IMR-90 (cell line): ENCODE measurements around the gene PDZD8. TPM values are rescaled to one million over a fixed set of nuclear protein-coding genes. Genes with fewer than 3 reads are reported as not detected.

ENCODE experiments used
- ATAC-seq: fragments of 200-7000 bp; cut with Tn5 transposase; 2 replicates; pipeline ENCODE4 v1.9.1; 2020; ENCODE audit warnings: low read depth, mild to moderate bottlenecking, moderate library complexity
- BruUV-seq: library from RNA; stranded (reverse); fragments of 400-500 nt; replicated peaks from 2 replicates; lab custom pipeline; 2021; lab: Mats Ljungman, UMichigan
- CTCF ChIA-PET: fragments of 300-600 bp; formaldehyde crosslinking; extraction: SDS; loops from one replicate; lab custom pipeline; 2021; ENCODE audit warnings: antibody characterized with exemption; lab: Yijun Ruan, JAX
- POLR2A ChIA-PET: fragments of 300-600 bp; sonication (Branson Sonifier 250); formaldehyde crosslinking; loops from one replicate; lab custom pipeline; 2022; ENCODE audit warnings: antibody characterized with exemption; ENCODE audit not compliant: unreplicated experiment; lab: Charles Lee
- DNase-seq: peaks from one replicate; pipeline ENCODE4 v3.0.0; 2013
- H2AFZ ChIP-seq: replicated peaks from 2 replicates; pipeline ENCODE3; 2013; ENCODE audit warnings: low read length, mild to moderate bottlenecking; ENCODE audit not compliant: poor library complexity
- H2AK5ac ChIP-seq: 2 replicates; pipeline ENCODE4 v1.6.1; 2013; ENCODE audit warnings: low read depth, low read length, inconsistent platforms
- H2AK9ac ChIP-seq: replicated peaks from 2 replicates; pipeline ENCODE3; 2013; ENCODE audit warnings: mild to moderate bottlenecking, low read depth, low read length, moderate library complexity; ENCODE audit not compliant: poor library complexity
- H2BK120ac ChIP-seq: 2 replicates; pipeline ENCODE4 v1.6.1; 2013; ENCODE audit warnings: low read depth, low read length, inconsistent platforms
- H2BK15ac ChIP-seq: 3 replicates; pipeline ENCODE4 v1.6.1; 2013; ENCODE audit warnings: low read depth, low read length, inconsistent platforms
- H2BK20ac ChIP-seq: 2 replicates; pipeline ENCODE4 v1.6.1; 2013; ENCODE audit warnings: low read depth, mild to moderate bottlenecking, inconsistent platforms, low read length, moderate library complexity
- H2BK5ac ChIP-seq: 2 replicates; pipeline ENCODE4 v1.6.1; 2013; ENCODE audit warnings: mild to moderate bottlenecking, low read depth, low read length, inconsistent platforms; ENCODE audit not compliant: poor library complexity, severe bottlenecking
- H3K14ac ChIP-seq: replicated peaks from 2 replicates; pipeline ENCODE4 v1.6.1; 2013; ENCODE audit warnings: low read depth, low read length, inconsistent platforms
- H3K18ac ChIP-seq: 2 replicates; pipeline ENCODE4 v1.6.1; 2013; ENCODE audit warnings: low read depth, low read length, control low read depth
- H3K23ac ChIP-seq: 2 replicates; pipeline ENCODE4 v1.6.1; 2013; ENCODE audit warnings: low read depth, low read length, inconsistent platforms
- H3K27ac ChIP-seq: 2 replicates; pipeline ENCODE4 v1.5.1; 2013; ENCODE audit warnings: mild to moderate bottlenecking, control low read depth, low read length; ENCODE audit not compliant: insufficient read depth
- H3K27me3 ChIP-seq: 2 replicates; pipeline ENCODE4 v1.6.1; 2013; ENCODE audit warnings: low read length; ENCODE audit not compliant: control insufficient read depth, insufficient read depth
- H3K36me3 ChIP-seq: 2 replicates; pipeline ENCODE4 v1.6.1; 2013; ENCODE audit warnings: low read length, mixed read lengths; ENCODE audit not compliant: control insufficient read depth, insufficient read depth
- H3K4ac ChIP-seq: 2 replicates; pipeline ENCODE4 v1.6.1; 2013; ENCODE audit warnings: low read depth, low read length, inconsistent platforms
- H3K4me1 ChIP-seq: 2 replicates; pipeline ENCODE4 v1.6.1; 2013; ENCODE audit warnings: low read length, mixed read lengths; ENCODE audit not compliant: control insufficient read depth, insufficient read depth
- H3K4me2 ChIP-seq: 2 replicates; pipeline ENCODE4 v1.6.1; 2013; ENCODE audit warnings: low read depth, mild to moderate bottlenecking, control low read depth, low read length, moderate library complexity
- H3K4me3 ChIP-seq: 2 replicates; pipeline ENCODE4 v1.5.1; 2013; ENCODE audit warnings: low read depth, mild to moderate bottlenecking, control low read depth, low read length, moderate library complexity; ENCODE audit not compliant: insufficient read depth
- H3K56ac ChIP-seq: 2 replicates; pipeline ENCODE4 v1.6.1; 2013; ENCODE audit warnings: low read length, inconsistent platforms; ENCODE audit not compliant: insufficient read depth; ENCODE audit errors: extremely low read depth
- H3K79me1 ChIP-seq, 2 experiments: 2 replicates each; pipeline ENCODE4 v1.6.1; 2013; ENCODE audit warnings: low read length in 2 of 2, inconsistent platforms in 1 of 2, low read depth in 1 of 2
- H3K9ac ChIP-seq: 2 replicates; pipeline ENCODE4 v1.6.1; 2013; ENCODE audit warnings: low read depth, low read length, control low read depth
- H3K9me1 ChIP-seq: 2 replicates; pipeline ENCODE4 v1.6.1; 2013; ENCODE audit warnings: low read length, inconsistent platforms; ENCODE audit not compliant: insufficient read depth
- H3K9me3 ChIP-seq: 2 replicates; pipeline ENCODE4 v1.6.1; 2013; ENCODE audit warnings: low read length; ENCODE audit not compliant: control insufficient read depth, insufficient read depth
- H4K20me1 ChIP-seq: 2 replicates; pipeline ENCODE4 v1.6.1; 2013; ENCODE audit warnings: low read length, inconsistent platforms; ENCODE audit not compliant: insufficient read depth
- H4K5ac ChIP-seq: 2 replicates; pipeline ENCODE4 v1.6.1; 2013; ENCODE audit warnings: mild to moderate bottlenecking, low read depth, low read length, control low read depth
- H4K8ac ChIP-seq, 2 experiments: 2 replicates each; pipeline ENCODE4 v1.6.1; 2013; ENCODE audit warnings: low read depth in 2 of 2, low read length in 2 of 2, control low read depth in 1 of 2, inconsistent platforms in 1 of 2
- H4K91ac ChIP-seq: 2 replicates; pipeline ENCODE4 v1.6.1; 2013; ENCODE audit warnings: low read depth, low read length, inconsistent platforms; ENCODE audit not compliant: insufficient read depth
- BHLHE40 ChIP-seq: fragments of 150-350 bp; IDR thresholded peaks from 2 replicates; pipeline ENCODE4 v1.6.1; 2016; ENCODE audit warnings: mild to moderate bottlenecking, low read depth, low read length
- FOS ChIP-seq: fragments of 150-350 bp; IDR thresholded peaks from 2 replicates; pipeline ENCODE4 v1.6.1; 2016; ENCODE audit warnings: low read depth, low read length
- NFE2L2 ChIP-seq: fragments of 150-350 bp; IDR thresholded peaks from 2 replicates; pipeline ENCODE4 v1.6.1; 2016; ENCODE audit warnings: low read depth, mild to moderate bottlenecking, low read length
- POLR2A ChIP-seq: IDR thresholded peaks from 2 replicates; pipeline ENCODE4 v1.6.1; 2012; ENCODE audit warnings: mild to moderate bottlenecking, low read depth, low read length
- SMC3 ChIP-seq: fragments of 150-350 bp; IDR thresholded peaks from 2 replicates; pipeline ENCODE4 v1.6.1; 2016; ENCODE audit warnings: low read depth, mild to moderate bottlenecking, antibody characterized with exemption, low read length, moderate library complexity
- WGBS, 2 experiments: methylation state at CpG; one replicate each; pipeline versions ENCODE4 v1.1.5 to v1.1.7; 2013; ENCODE audit warnings: missing lambda C conversion rate in 2 of 2; ENCODE audit not compliant: insufficient read length in 1 of 2; ENCODE audit errors: extremely low coverage in 2 of 2; 5-methylcytosine and 5-hydroxymethylcytosine counted together
- dilution Hi-C: fragments of 300-500 bp; cut with HindIII; formaldehyde crosslinking; loops from one replicate; pipeline ENCODE4 v1.14.3; 2018; ENCODE audit warnings: low sequenced_read_pairs; ENCODE audit not compliant: unreplicated experiment
- in situ Hi-C: fragments of 300-500 bp; cut with MboI; formaldehyde crosslinking; loops from 3 replicates; pipeline ENCODE4 v1.14.3; 2019; ENCODE audit warnings: low sequenced_read_pairs, inconsistent platforms, mixed read lengths
- intact Hi-C: fragments of 100-400 bp; cut with micrococcal nuclease; formaldehyde crosslinking; loops from 2 replicates; pipeline ENCODE4 v1.10.0; 2022
- polyA plus RNA-seq, 3 experiments: library from polyadenylated mRNA; depleted of rRNA; stranded (reverse); fragments of >200 nt; gene quantifications; 2 replicates each; pipeline ENCODE4 v1.2.3, GENCODE V29; 2012; ENCODE audit warnings: low replicate concordance in 1 of 3
- total RNA-seq: library from RNA; depleted of rRNA; stranded (reverse); fragments of >200 nt; gene quantifications from 2 replicates; pipeline ENCODE4 v1.2.3, GENCODE V29; 2012
- TF ChIP-seq, protein P1 (sequence below): conservative IDR thresholded peaks from 2 replicates; pipeline ENCODE4 v1.5.1; 2012; ENCODE audit warnings: mild to moderate bottlenecking, low read depth, low read length, improper control_type of control experiment
- TF ChIP-seq, protein P2 (sequence below): fragments of 150-350 bp; IDR thresholded peaks from 2 replicates; pipeline ENCODE4 v1.6.1; 2017; ENCODE audit warnings: mild to moderate bottlenecking, antibody characterized with exemption, low read length, low read depth
- TF ChIP-seq, protein P3 (sequence below): fragments of 150-350 bp; IDR thresholded peaks from 2 replicates; pipeline ENCODE4 v1.6.1; 2016; ENCODE audit warnings: low read depth, mild to moderate bottlenecking, low read length, moderate library complexity, borderline replicate concordance

Gene PDZD8
- total and polyA plus RNA-seq, 2 of the 4 experiments (the other 2 are of a cell fraction), result 11.3 to 20.4 TPM

DNA sequence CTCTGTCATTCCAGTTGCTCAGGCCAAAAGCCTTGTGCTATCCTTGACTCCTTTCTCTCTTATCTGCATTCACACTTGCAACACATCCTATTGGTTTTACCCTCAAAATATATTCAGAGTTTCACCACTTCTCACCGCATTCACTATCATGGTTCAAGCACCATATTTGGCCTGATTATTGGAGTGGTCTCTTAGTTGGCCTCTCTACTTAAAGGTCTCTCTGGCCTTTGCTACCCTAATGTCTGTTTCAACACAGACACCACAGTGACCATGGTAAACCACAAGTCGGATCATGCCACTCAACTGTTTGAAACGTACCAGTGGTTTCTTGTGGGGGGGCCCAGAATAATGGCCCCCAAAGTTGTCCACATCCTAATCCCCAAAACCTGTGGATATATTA lies 15.2 kb upstream of the PDZD8 start:
- CTCF ChIA-PET, result no interaction called here
- intact Hi-C loops, result no loop called here
- no TSS peak for BruUV-seq
- H2BK15ac ChIP-seq, result no peak overlapping the region
- ATAC-seq, result no peak
- no peak overlapping the region for H4K91ac ChIP-seq
- no peak overlapping the region for H3K4ac ChIP-seq
- H2AFZ ChIP-seq, result no peak overlapping the region
- DNase-seq, result no peak
- no CpG with 5 or more reads among the region's 3 CpGs for WGBS, 2 experiments
- H2AK5ac ChIP-seq, result no peak overlapping the region
- H2BK120ac ChIP-seq, result no peak overlapping the region
- no peak overlapping the region for H2AK9ac ChIP-seq
- no peaks in the 10 kb centered on the region for H4K20me1 ChIP-seq
- no peak overlapping the region for H2BK20ac ChIP-seq
- no peak overlapping the region for H3K23ac ChIP-seq
- H3K9me3 ChIP-seq, result no peaks in the 10 kb centered on the region
- H3K14ac ChIP-seq, result no peak overlapping the region
- H3K27me3 ChIP-seq, result no peaks in the 10 kb centered on the region; the same call in 1 of the 2 replicates
- no peak overlapping the region for H3K4me2 ChIP-seq
- TF ChIP-seq FOS, result no peak
- TF ChIP-seq BHLHE40, result no peak
- TF ChIP-seq, protein P1, sequence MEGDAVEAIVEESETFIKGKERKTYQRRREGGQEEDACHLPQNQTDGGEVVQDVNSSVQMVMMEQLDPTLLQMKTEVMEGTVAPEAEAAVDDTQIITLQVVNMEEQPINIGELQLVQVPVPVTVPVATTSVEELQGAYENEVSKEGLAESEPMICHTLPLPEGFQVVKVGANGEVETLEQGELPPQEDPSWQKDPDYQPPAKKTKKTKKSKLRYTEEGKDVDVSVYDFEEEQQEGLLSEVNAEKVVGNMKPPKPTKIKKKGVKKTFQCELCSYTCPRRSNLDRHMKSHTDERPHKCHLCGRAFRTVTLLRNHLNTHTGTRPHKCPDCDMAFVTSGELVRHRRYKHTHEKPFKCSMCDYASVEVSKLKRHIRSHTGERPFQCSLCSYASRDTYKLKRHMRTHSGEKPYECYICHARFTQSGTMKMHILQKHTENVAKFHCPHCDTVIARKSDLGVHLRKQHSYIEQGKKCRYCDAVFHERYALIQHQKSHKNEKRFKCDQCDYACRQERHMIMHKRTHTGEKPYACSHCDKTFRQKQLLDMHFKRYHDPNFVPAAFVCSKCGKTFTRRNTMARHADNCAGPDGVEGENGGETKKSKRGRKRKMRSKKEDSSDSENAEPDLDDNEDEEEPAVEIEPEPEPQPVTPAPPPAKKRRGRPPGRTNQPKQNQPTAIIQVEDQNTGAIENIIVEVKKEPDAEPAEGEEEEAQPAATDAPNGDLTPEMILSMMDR, result no peak
- TF ChIP-seq, protein P2, sequence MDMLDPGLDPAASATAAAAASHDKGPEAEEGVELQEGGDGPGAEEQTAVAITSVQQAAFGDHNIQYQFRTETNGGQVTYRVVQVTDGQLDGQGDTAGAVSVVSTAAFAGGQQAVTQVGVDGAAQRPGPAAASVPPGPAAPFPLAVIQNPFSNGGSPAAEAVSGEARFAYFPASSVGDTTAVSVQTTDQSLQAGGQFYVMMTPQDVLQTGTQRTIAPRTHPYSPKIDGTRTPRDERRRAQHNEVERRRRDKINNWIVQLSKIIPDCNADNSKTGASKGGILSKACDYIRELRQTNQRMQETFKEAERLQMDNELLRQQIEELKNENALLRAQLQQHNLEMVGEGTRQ, result no peak
- TF ChIP-seq SMC3, result no peak
- TF ChIP-seq NFE2L2, result no peak
- TF ChIP-seq POLR2A, result no peak
- TF ChIP-seq, protein P3, sequence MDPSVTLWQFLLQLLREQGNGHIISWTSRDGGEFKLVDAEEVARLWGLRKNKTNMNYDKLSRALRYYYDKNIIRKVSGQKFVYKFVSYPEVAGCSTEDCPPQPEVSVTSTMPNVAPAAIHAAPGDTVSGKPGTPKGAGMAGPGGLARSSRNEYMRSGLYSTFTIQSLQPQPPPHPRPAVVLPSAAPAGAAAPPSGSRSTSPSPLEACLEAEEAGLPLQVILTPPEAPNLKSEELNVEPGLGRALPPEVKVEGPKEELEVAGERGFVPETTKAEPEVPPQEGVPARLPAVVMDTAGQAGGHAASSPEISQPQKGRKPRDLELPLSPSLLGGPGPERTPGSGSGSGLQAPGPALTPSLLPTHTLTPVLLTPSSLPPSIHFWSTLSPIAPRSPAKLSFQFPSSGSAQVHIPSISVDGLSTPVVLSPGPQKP, result no peak
- no peaks in the 10 kb centered on the region for H3K36me3 ChIP-seq
- no peak overlapping the region for H4K8ac ChIP-seq
- H3K4me3 ChIP-seq, result no peak overlapping the region
- no peak overlapping the region for H3K18ac ChIP-seq
- no peaks in the 10 kb centered on the region for H3K9me1 ChIP-seq
- no peak overlapping the region for H3K9ac ChIP-seq
- H4K5ac ChIP-seq, result no peak overlapping the region
- H3K27ac ChIP-seq, result no peak overlapping the region
- H3K79me1 ChIP-seq, result no peaks in the 10 kb centered on the region
- in situ Hi-C loops, result no loop called here
- no peak overlapping the region for H2BK5ac ChIP-seq
- H3K4me1 ChIP-seq, result no peaks in the 10 kb centered on the region
- H3K56ac ChIP-seq, result no peak overlapping the region
- dilution Hi-C loops, result no loop called here
- POLR2A ChIA-PET, result no interaction called here
